Stimulated activated CD4-positive, alpha-beta T cell treated with anti-CD3 and anti-CD28 coated beads, Interleukin-12 subunit alpha, Interleukin-12 subunit beta, amount 100 ng/mL, for 48 hours (primary cell): ENCODE results near the gene WWOX.
A peak's percentile ranks its signal among the peaks of the same experiment; 100 is the strongest.

Source experiments
- DNase-seq, 3 donors: peaks; one replicate each; pipeline ENCODE4 v3.0.0-alpha.2; 2020; ENCODE audit warnings: low read depth in 2 of 3, low spot score in 1 of 3

WWOX gene

DNA sequence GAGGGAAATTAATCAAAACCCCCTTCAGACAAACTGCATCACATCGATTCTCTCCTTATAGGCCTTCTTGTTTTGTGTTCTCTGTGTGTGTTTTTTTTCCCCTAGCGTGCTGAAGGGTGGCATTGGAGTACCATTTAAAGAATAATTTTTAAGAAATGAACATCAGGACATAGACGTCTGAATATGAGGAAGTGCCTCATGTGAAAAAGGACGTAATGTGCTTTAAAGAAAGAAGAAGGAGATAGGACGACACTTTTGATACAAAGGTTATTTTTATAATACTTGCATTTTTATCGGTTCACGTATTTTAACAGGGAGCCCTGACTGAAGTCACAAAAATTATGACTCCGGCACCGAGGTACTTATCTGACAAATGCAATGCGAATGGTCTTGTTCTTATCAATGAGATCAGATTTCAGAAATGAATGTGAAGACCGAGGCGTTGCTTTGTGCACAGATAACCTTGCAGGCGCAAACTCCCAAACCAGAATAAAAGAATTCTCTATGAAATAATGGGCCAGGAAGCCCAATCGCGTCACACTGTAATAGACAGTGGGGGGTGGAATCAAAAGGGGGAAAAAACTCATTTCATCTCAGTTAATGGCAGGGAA, 894.8 kb downstream of the WWOX start:
- DNase-seq = no peak

- DNase-seq = no peak
Observed at GRCh38 chr16:78995441-78995840, 896.0 kb downstream of the WWOX start.

- no peak for DNase-seq
Observed at GRCh38 chr16:78996790-78997189, 897.3 kb downstream of the WWOX start.

DNA sequence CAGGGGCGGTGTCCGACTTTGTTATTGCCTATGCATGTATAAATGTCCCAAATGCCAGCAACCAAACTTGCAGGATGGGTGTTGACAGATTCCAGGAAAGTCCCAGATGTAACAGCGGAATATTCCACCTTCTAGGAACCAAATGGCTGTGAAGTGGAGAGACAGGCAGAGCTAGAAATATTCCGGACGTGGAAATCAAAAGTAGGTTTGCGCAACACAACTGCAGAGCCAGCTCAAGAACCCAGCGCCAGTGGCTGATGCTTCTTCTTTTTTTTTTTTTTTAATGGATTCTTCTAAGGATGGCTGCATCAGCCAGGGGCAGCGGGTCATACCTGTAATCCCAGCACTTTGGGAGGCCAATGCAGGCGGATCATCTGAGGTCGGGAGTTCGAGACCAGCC, 899.4 kb downstream of the WWOX start:
- DNase-seq = no peak

- no peak for DNase-seq
Observed at GRCh38 chr16:79001156-79001967, 901.9 kb downstream of the WWOX start.

DNA sequence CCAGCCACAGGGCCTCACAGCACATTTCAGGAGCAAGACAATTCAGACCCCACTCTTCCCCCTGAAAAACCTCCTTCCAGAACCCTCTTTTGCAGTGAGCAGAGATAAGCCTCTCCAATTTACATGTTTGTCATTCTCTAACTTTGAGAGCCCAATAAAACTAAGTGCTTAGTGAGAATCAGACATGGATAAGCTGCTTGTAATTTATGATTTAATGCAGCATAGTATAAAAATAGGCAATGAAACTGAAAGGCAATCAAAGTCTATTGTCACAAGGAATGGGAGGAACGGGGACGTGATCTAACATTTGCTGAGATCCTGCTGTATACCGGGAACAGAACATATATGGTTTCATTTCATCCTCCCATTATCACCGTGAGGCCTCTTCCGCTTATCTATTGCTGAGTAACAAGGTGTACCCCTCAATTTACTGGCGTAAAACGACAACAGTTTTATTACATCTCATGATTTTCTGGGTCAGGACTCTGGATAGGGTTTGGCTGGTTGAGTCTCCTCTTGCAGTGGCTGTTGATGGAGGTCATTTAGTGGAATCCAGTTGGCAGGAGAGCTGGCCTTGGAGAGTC, 903.7 kb downstream of the WWOX start:
- no peak for DNase-seq

DNA sequence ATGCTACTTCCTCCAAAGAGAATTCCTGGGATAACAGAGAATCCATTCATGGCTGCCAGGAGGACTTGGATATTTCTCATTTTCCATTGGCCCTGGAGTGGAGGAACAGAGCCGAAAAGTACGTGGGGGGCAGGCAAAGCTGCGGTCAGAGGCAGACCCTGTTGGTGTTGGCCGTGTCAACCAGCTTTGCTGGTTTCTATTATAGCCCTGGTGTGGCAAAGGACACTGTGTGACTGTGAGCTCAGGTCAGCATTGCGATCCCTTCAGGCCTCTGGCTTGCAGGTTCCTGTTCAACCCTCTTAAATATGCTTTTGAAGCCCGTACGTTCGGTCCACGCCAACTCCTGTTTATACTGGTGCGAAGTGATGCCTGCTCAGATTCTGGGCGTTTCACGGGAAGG, 904.9 kb downstream of the WWOX start:
- DNase-seq = no peak

GRCh38 chr16:79005096-79005495, 905.6 kb downstream of the WWOX start:
- no peak for DNase-seq

- no peak for DNase-seq
Observed at GRCh38 chr16:79006206-79006605, 906.8 kb downstream of the WWOX start.

GRCh38 chr16:79006765-79007164, 907.3 kb downstream of the WWOX start:
- DNase-seq = no peak

GRCh38 chr16:79007614-79008013, 908.2 kb downstream of the WWOX start:
- no peak for DNase-seq

DNA sequence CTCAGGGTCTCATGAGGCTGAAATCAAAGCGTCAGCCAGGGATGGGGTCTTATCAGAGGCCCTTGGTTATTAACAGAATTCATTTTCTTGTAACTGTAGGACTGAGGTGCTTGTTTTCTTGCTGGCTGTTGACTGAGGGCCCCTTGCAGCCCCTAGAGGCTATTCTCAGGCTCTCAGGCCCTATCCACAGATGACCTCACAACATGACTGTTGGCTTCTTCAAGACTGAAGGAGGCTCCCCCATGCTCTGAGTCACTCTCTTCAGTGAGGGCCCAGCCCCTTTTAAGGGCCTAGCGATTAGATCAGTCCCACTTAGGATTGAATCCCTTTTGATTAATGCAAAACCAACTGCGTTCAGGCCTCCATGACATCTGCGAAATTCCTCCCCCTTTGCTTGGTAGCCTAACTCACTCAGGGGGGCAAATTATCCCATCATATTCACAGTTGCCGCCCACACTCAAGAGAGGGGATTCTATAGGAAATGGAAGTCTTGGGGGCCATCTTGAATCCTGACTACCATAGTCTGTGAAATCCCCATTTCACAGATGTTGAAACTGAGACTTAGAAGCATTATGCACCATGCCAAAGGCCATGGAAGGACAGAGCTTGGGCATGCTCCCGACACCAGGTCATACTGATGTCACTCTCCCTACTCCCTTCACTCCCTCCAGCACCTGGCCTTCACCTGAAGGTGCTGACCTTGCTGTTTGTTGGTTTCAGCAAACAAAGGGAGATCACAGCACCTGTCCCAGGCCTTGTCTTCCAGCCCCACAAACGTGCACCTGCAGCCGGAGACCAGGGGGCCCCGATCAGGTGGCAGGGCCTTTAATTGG, 908.8 kb downstream of the WWOX start:
- peak in 1 of 3 donors; percentile 23 for DNase-seq

DNA sequence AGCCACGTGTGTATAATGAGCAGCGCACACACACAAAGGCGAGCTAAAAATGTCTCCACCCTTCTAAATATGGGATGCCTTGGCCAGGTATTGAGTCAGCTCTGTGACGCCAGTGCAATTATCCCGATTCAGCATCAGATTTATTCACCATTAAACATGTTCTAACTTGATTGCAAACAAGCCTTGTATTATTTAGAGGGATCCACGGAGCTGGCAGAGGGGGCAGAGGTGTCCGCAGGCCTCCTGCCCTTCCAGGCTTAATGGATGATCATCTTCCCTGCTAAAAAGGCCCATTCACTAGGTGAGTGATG, 909.4 kb downstream of the WWOX start:
- DNase-seq = no peak

DNA sequence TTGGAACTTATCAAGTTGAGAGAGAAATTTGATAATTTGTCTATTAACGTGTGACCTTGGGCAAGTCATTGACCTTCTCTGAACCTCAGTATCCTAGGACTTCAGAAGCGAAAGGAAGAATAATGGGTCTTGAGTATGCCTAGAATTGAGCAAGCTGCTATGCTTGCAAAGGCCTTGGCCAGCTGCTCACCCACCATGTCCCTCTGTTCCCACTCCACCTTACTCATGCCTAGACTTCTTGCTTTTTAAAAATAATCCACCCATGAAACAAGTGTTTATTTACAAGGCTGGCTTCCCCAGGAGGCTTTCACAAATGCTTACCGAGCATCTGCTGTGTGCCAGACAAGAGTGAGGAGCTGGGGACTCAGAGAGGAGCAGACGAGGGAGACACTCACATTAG, 910.4 kb downstream of the WWOX start:
- DNase-seq = no peak

- no peak for DNase-seq
Observed at GRCh38 chr16:79011282-79011681, 911.8 kb downstream of the WWOX start.

- no peak for DNase-seq
Observed at GRCh38 chr16:79012671-79013434, 913.4 kb downstream of the WWOX start.

GRCh38 chr16:79013930-79014660, 914.6 kb downstream of the WWOX start:
- no peak for DNase-seq

GRCh38 chr16:79018650-79019429, 919.4 kb downstream of the WWOX start:
- DNase-seq = no peak

DNA sequence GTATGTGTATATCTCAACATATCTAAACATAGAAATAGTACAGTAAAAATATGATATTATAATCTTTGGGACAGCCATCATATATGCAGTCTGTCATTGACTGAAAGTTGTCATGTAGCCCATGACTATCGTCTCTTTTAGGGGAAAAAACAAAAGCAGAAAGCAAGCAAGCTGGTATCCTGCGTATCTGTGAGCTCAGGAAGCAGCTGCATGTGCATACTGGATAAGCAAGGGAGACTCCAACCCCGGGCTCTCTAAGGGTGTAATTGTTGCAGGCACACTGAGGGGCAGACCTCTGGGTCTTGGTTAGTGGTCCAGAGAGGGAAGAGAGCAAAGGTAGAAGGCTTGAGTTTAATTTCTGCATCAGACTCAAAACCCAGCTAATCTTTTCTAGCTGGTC, 920.0 kb downstream of the WWOX start:
- DNase-seq = no peak
